IMR-90 (cell line): ENCODE data around the gene OVOL1. TPM values are rescaled to one million over a fixed set of nuclear protein-coding genes. Genes with fewer than 3 reads are reported as not detected.

ENCODE experiments used
- ATAC-seq: fragments of 200-7000 bp; cut with Tn5 transposase; 2 replicates; pipeline ENCODE4 v1.9.1; 2020; ENCODE audit warnings: low read depth, mild to moderate bottlenecking, moderate library complexity
- Bru-seq: library from RNA; stranded (reverse); fragments of 400-500 nt; gene quantifications from one replicate; lab custom pipeline; 2021; lab: Mats Ljungman, UMichigan
- BruChase-seq, 2 experiments: library from RNA; stranded (reverse); fragments of 400-500 nt; gene quantifications; one replicate each; lab custom pipeline; 2021; lab: Mats Ljungman, UMichigan
- BruUV-seq: library from RNA; stranded (reverse); fragments of 400-500 nt; replicated peaks from 2 replicates; lab custom pipeline; 2021; lab: Mats Ljungman, UMichigan
- CTCF ChIA-PET: fragments of 300-600 bp; formaldehyde crosslinking; extraction: SDS; loops from one replicate; lab custom pipeline; 2021; ENCODE audit warnings: antibody characterized with exemption; lab: Yijun Ruan, JAX
- POLR2A ChIA-PET: fragments of 300-600 bp; sonication (Branson Sonifier 250); formaldehyde crosslinking; loops from one replicate; lab custom pipeline; 2022; ENCODE audit warnings: antibody characterized with exemption; ENCODE audit not compliant: unreplicated experiment; lab: Charles Lee
- DNase-seq: peaks from one replicate; pipeline ENCODE4 v3.0.0; 2013
- H2AFZ ChIP-seq: replicated peaks from 2 replicates; pipeline ENCODE3; 2013; ENCODE audit warnings: low read length, mild to moderate bottlenecking; ENCODE audit not compliant: poor library complexity
- H2AK5ac ChIP-seq: 2 replicates; pipeline ENCODE4 v1.6.1; 2013; ENCODE audit warnings: low read depth, low read length, inconsistent platforms
- H2AK9ac ChIP-seq: replicated peaks from 2 replicates; pipeline ENCODE3; 2013; ENCODE audit warnings: mild to moderate bottlenecking, low read depth, low read length, moderate library complexity; ENCODE audit not compliant: poor library complexity
- H2BK120ac ChIP-seq: 2 replicates; pipeline ENCODE4 v1.6.1; 2013; ENCODE audit warnings: low read depth, low read length, inconsistent platforms
- H2BK15ac ChIP-seq: 3 replicates; pipeline ENCODE4 v1.6.1; 2013; ENCODE audit warnings: low read depth, low read length, inconsistent platforms
- H2BK20ac ChIP-seq: 2 replicates; pipeline ENCODE4 v1.6.1; 2013; ENCODE audit warnings: low read depth, mild to moderate bottlenecking, inconsistent platforms, low read length, moderate library complexity
- H2BK5ac ChIP-seq: 2 replicates; pipeline ENCODE4 v1.6.1; 2013; ENCODE audit warnings: mild to moderate bottlenecking, low read depth, low read length, inconsistent platforms; ENCODE audit not compliant: poor library complexity, severe bottlenecking
- H3K14ac ChIP-seq: replicated peaks from 2 replicates; pipeline ENCODE4 v1.6.1; 2013; ENCODE audit warnings: low read depth, low read length, inconsistent platforms
- H3K18ac ChIP-seq: 2 replicates; pipeline ENCODE4 v1.6.1; 2013; ENCODE audit warnings: low read depth, low read length, control low read depth
- H3K23ac ChIP-seq: 2 replicates; pipeline ENCODE4 v1.6.1; 2013; ENCODE audit warnings: low read depth, low read length, inconsistent platforms
- H3K27ac ChIP-seq: 2 replicates; pipeline ENCODE4 v1.5.1; 2013; ENCODE audit warnings: mild to moderate bottlenecking, control low read depth, low read length; ENCODE audit not compliant: insufficient read depth
- H3K27me3 ChIP-seq: 2 replicates; pipeline ENCODE4 v1.6.1; 2013; ENCODE audit warnings: low read length; ENCODE audit not compliant: control insufficient read depth, insufficient read depth
- H3K36me3 ChIP-seq: 2 replicates; pipeline ENCODE4 v1.6.1; 2013; ENCODE audit warnings: low read length, mixed read lengths; ENCODE audit not compliant: control insufficient read depth, insufficient read depth
- H3K4ac ChIP-seq: 2 replicates; pipeline ENCODE4 v1.6.1; 2013; ENCODE audit warnings: low read depth, low read length, inconsistent platforms
- H3K4me1 ChIP-seq: 2 replicates; pipeline ENCODE4 v1.6.1; 2013; ENCODE audit warnings: low read length, mixed read lengths; ENCODE audit not compliant: control insufficient read depth, insufficient read depth
- H3K4me2 ChIP-seq: 2 replicates; pipeline ENCODE4 v1.6.1; 2013; ENCODE audit warnings: low read depth, mild to moderate bottlenecking, control low read depth, low read length, moderate library complexity
- H3K4me3 ChIP-seq: 2 replicates; pipeline ENCODE4 v1.5.1; 2013; ENCODE audit warnings: low read depth, mild to moderate bottlenecking, control low read depth, low read length, moderate library complexity; ENCODE audit not compliant: insufficient read depth
- H3K56ac ChIP-seq: 2 replicates; pipeline ENCODE4 v1.6.1; 2013; ENCODE audit warnings: low read length, inconsistent platforms; ENCODE audit not compliant: insufficient read depth; ENCODE audit errors: extremely low read depth
- H3K79me1 ChIP-seq, 2 experiments: 2 replicates each; pipeline ENCODE4 v1.6.1; 2013; ENCODE audit warnings: low read length in 2 of 2, inconsistent platforms in 1 of 2, low read depth in 1 of 2
- H3K9ac ChIP-seq: 2 replicates; pipeline ENCODE4 v1.6.1; 2013; ENCODE audit warnings: low read depth, low read length, control low read depth
- H3K9me1 ChIP-seq: 2 replicates; pipeline ENCODE4 v1.6.1; 2013; ENCODE audit warnings: low read length, inconsistent platforms; ENCODE audit not compliant: insufficient read depth
- H3K9me3 ChIP-seq: 2 replicates; pipeline ENCODE4 v1.6.1; 2013; ENCODE audit warnings: low read length; ENCODE audit not compliant: control insufficient read depth, insufficient read depth
- H4K20me1 ChIP-seq: 2 replicates; pipeline ENCODE4 v1.6.1; 2013; ENCODE audit warnings: low read length, inconsistent platforms; ENCODE audit not compliant: insufficient read depth
- H4K5ac ChIP-seq: 2 replicates; pipeline ENCODE4 v1.6.1; 2013; ENCODE audit warnings: mild to moderate bottlenecking, low read depth, low read length, control low read depth
- H4K8ac ChIP-seq, 2 experiments: 2 replicates each; pipeline ENCODE4 v1.6.1; 2013; ENCODE audit warnings: low read depth in 2 of 2, low read length in 2 of 2, control low read depth in 1 of 2, inconsistent platforms in 1 of 2
- H4K91ac ChIP-seq: 2 replicates; pipeline ENCODE4 v1.6.1; 2013; ENCODE audit warnings: low read depth, low read length, inconsistent platforms; ENCODE audit not compliant: insufficient read depth
- BHLHE40 ChIP-seq: fragments of 150-350 bp; IDR thresholded peaks from 2 replicates; pipeline ENCODE4 v1.6.1; 2016; ENCODE audit warnings: mild to moderate bottlenecking, low read depth, low read length
- MXI1 ChIP-seq: IDR thresholded peaks from 2 replicates; pipeline ENCODE4 v1.6.1; 2012; ENCODE audit warnings: low read depth, mild to moderate bottlenecking, low read length, moderate library complexity, borderline replicate concordance
- RCOR1 ChIP-seq: IDR thresholded peaks from 2 replicates; pipeline ENCODE4 v1.6.1; 2012; ENCODE audit warnings: mild to moderate bottlenecking, low read length, improper control_type of control experiment; ENCODE audit not compliant: insufficient replicate concordance
- RFX5 ChIP-seq: IDR thresholded peaks from 2 replicates; pipeline ENCODE4 v1.8.0; 2012; ENCODE audit warnings: low read depth, mild to moderate bottlenecking, low read length, moderate library complexity
- SMC3 ChIP-seq: fragments of 150-350 bp; IDR thresholded peaks from 2 replicates; pipeline ENCODE4 v1.6.1; 2016; ENCODE audit warnings: low read depth, mild to moderate bottlenecking, antibody characterized with exemption, low read length, moderate library complexity
- WGBS, 2 experiments: methylation state at CpG; one replicate each; pipeline versions ENCODE4 v1.1.5 to v1.1.7; 2013; ENCODE audit warnings: missing lambda C conversion rate in 2 of 2; ENCODE audit not compliant: insufficient read length in 1 of 2; ENCODE audit errors: extremely low coverage in 2 of 2; 5-methylcytosine and 5-hydroxymethylcytosine counted together
- dilution Hi-C: fragments of 300-500 bp; cut with HindIII; formaldehyde crosslinking; loops from one replicate; pipeline ENCODE4 v1.14.3; 2018; ENCODE audit warnings: low sequenced_read_pairs; ENCODE audit not compliant: unreplicated experiment
- in situ Hi-C: fragments of 300-500 bp; cut with MboI; formaldehyde crosslinking; loops from 3 replicates; pipeline ENCODE4 v1.14.3; 2019; ENCODE audit warnings: low sequenced_read_pairs, inconsistent platforms, mixed read lengths
- intact Hi-C: fragments of 100-400 bp; cut with micrococcal nuclease; formaldehyde crosslinking; loops from 2 replicates; pipeline ENCODE4 v1.10.0; 2022
- long read RNA-seq: library from polyadenylated mRNA; unstranded; transcript quantifications from one replicate; pipeline ENCODE4 v2.0.0, GENCODE V29; 2021; ENCODE audit not compliant: unreplicated experiment
- polyA plus RNA-seq, 3 experiments: library from polyadenylated mRNA; depleted of rRNA; stranded (reverse); fragments of >200 nt; gene quantifications; 2 replicates each; pipeline ENCODE4 v1.2.3, GENCODE V29; 2012; ENCODE audit warnings: low replicate concordance in 1 of 3
- total RNA-seq: library from RNA; depleted of rRNA; stranded (reverse); fragments of >200 nt; gene quantifications from 2 replicates; pipeline ENCODE4 v1.2.3, GENCODE V29; 2012; rRNA removed
- TF ChIP-seq, protein P1 (sequence below): conservative IDR thresholded peaks from 2 replicates; pipeline ENCODE4 v1.5.1; 2012; ENCODE audit warnings: mild to moderate bottlenecking, low read depth, low read length, improper control_type of control experiment

OVOL1 gene
- total RNA-seq (not detected in 2 replicates), polyA plus RNA-seq (2012; rRNA removed) (not detected in 2 replicates), Bru-seq, nascent RNA (not detected), BruChase-seq, experiment 1, labeled RNA remaining after a 6-hour chase (percentile 11 among the genes with signal in this experiment), BruChase-seq, experiment 2, labeled RNA remaining after a 2-hour chase (percentile 8 among the genes with signal in this experiment)
- polyA plus RNA-seq (2012; cell fraction: cytosol; rRNA removed): not detected in 2 replicates
- not detected in 2 replicates for polyA plus RNA-seq (2012; cell fraction: nucleus; rRNA removed; ENCODE audit: low replicate concordance)
- long read RNA-seq: 0 reads

DNA sequence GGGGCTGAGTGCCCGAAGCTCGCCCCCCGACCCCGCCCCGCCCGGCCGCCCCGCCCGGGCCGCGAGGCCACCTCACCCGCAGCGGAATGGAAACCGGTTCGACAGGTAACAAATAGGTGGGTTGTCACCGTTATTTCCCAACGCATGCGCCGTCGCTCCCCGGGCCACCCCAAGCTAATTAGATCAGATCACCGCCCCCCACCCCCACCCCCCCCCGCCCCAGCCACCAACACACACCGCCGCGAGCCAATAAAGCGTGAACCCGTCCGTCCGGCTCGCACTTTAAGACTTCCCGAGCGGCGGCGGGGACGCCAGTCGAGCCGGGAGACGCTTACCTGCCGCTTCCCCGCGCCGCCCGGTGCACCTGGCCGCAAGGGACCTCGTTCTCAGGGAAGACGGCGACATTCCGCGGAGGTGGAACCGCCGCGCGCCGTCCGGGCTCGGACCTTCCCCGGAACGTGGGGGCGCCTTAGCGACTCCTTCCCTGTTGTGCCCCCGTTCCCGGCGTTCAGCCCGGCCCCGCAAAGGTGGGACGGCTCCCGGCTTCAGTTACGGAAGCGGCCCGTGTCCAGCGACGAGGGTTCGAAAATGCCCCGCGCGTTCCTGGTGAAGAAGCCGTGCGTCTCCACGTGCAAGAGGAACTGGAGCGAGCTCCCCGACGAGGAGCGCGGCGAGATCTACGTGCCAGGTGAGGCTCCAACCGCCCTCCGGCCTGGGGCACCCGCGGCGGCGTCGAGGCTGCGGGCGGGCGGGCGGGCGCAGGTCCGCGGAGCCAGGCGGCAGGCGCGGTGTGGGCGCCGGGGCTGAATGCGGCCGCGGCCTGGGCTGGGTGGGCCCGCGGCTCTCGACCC is at the start of gene OVOL1:
TSS of gene OVOL1 (plus strand) at position 278 of the 851 bp plus-strand sequence. CDS start at position 589, 311 bp downstream.
- intact Hi-C loops: no loop called here
- no peak for ATAC-seq
- H4K91ac ChIP-seq: no peak within 1 kb of the TSS
- no peaks in the 10 kb centered on the region for H3K36me3 ChIP-seq
- no peak within 1 kb of the TSS for H2BK5ac ChIP-seq
- in situ Hi-C loops: no loop called here
- H3K4me1 ChIP-seq: no peaks in the 10 kb centered on the region; the same call in 1 of the 2 replicates
- no peak within 1 kb of the TSS for H3K9ac ChIP-seq
- no peak within 1 kb of the TSS for H2BK120ac ChIP-seq
- H3K27me3 ChIP-seq: peaks cover 75% of the 10 kb centered on the region
- H3K4me3 ChIP-seq: no peak within 1 kb of the TSS
- no peak within 1 kb of the TSS for H2BK15ac ChIP-seq
- dilution Hi-C loops: no loop called here
- H3K79me1 ChIP-seq: no peaks in the 10 kb centered on the region
- no TSS peak for BruUV-seq
- H2BK20ac ChIP-seq: no peak within 1 kb of the TSS
- TF ChIP-seq RFX5 (no peak), SMC3 (no peak), BHLHE40 (no peak), MXI1 (no peak), RCOR1 (no peak)
- TF ChIP-seq, protein P1, sequence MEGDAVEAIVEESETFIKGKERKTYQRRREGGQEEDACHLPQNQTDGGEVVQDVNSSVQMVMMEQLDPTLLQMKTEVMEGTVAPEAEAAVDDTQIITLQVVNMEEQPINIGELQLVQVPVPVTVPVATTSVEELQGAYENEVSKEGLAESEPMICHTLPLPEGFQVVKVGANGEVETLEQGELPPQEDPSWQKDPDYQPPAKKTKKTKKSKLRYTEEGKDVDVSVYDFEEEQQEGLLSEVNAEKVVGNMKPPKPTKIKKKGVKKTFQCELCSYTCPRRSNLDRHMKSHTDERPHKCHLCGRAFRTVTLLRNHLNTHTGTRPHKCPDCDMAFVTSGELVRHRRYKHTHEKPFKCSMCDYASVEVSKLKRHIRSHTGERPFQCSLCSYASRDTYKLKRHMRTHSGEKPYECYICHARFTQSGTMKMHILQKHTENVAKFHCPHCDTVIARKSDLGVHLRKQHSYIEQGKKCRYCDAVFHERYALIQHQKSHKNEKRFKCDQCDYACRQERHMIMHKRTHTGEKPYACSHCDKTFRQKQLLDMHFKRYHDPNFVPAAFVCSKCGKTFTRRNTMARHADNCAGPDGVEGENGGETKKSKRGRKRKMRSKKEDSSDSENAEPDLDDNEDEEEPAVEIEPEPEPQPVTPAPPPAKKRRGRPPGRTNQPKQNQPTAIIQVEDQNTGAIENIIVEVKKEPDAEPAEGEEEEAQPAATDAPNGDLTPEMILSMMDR: no peak
- no peak within 1 kb of the TSS for H2AK5ac ChIP-seq
- H3K4ac ChIP-seq: no peak within 1 kb of the TSS
- no peak within 1 kb of the TSS for H3K23ac ChIP-seq
- H3K9me3 ChIP-seq: peaks cover 2% of the 10 kb centered on the region; the same call in 1 of the 2 replicates
- no peaks in the 10 kb centered on the region; the same call in 1 of the 2 replicates for H4K20me1 ChIP-seq
- no peak within 1 kb of the TSS for H3K18ac ChIP-seq
- no peak within 1 kb of the TSS for H3K14ac ChIP-seq
- H3K9me1 ChIP-seq: no peaks in the 10 kb centered on the region
- peak within 1 kb of the TSS; percentile 42; the same call in 1 of the 2 replicates for H3K4me2 ChIP-seq
- H3K56ac ChIP-seq: no peak within 1 kb of the TSS
- ChIA-PET CTCF (no interaction called here), POLR2A (no interaction called here)
- no peak within 1 kb of the TSS for H4K5ac ChIP-seq
- no peak within 1 kb of the TSS for H3K27ac ChIP-seq
- H4K8ac ChIP-seq: no peak within 1 kb of the TSS
- peak within 1 kb of the TSS; percentile 53 for H2AFZ ChIP-seq
- no peak for DNase-seq
- 2% methylated on average over 42 of the region's 112 CpGs; no CpG with 5 or more reads in 1 of the 2 experiments for WGBS, 2 experiments
- peak within 1 kb of the TSS; percentile 13 for H2AK9ac ChIP-seq
